ENCODE data around the gene EPB41L5.
A peak's percentile ranks its signal among the peaks of the same experiment; 100 is the strongest.

The EPB41L5 gene

GRCh38 chr2:120161190-120161589 lies 148.3 kb downstream of the EPB41L5 start:
- Histone ChIP-seq H3K27me3 (ENCODE audit: control insufficient read depth in 1 of 2, insufficient read depth in 1 of 2, low read length in 2 of 2) (no peaks in the 10 kb centered on the region), H2AFZ (ENCODE audit: low read depth, low read length) (no peak overlapping the region), H3K79me1 (replicated peaks; ENCODE audit: low read length, poor library complexity, severe bottlenecking) (no peaks in the 10 kb centered on the region), H2AK5ac (ENCODE audit: low read length, severe bottlenecking) (no peak overlapping the region), H3K9me3 (ENCODE audit: control insufficient read depth, low read length) (peaks cover 11% of the 10 kb centered on the region), H2BK15ac (ENCODE audit: low read depth, poor library complexity, severe bottlenecking) (no peak overlapping the region), H3K4ac (ENCODE audit: low read depth in 1 of 2, low read length in 2 of 2) (no peak overlapping the region), H3K18ac (ENCODE audit: low read depth in 1 of 2, low read length in 2 of 2) (no peak overlapping the region), H3K4me3 (ENCODE audit: insufficient read depth in 1 of 2, low read depth in 1 of 2, low read length in 2 of 2) (no peak overlapping the region), H3K23ac (ENCODE audit: low read length in 2 of 2) (no peak overlapping the region), H3K4me1 (ENCODE audit: control insufficient read depth, insufficient read depth, low read depth, low read length) (no peaks in the 10 kb centered on the region), H4K8ac (ENCODE audit: low read length) (no peak overlapping the region), H3K9ac (ENCODE audit: low read length) (no peak overlapping the region), H3K14ac (ENCODE audit: low read length in 2 of 2) (no peak overlapping the region), H2BK12ac (ENCODE audit: low read length in 2 of 2) (no peak overlapping the region), H2BK120ac (ENCODE audit: low read depth, low read length) (no peak overlapping the region), H3K27ac (ENCODE audit: low read length, poor library complexity, severe bottlenecking) (no peak overlapping the region), H3K4me2 (ENCODE audit: low read length, poor library complexity, severe bottlenecking) (no peak overlapping the region), H3K36me3 (ENCODE audit: control insufficient read depth in 1 of 2, insufficient read depth in 2 of 2, low read depth in 1 of 2, low read length in 2 of 2) (peaks cover 0 to 9% of the 10 kb centered on the region in 2 experiments), H4K91ac (ENCODE audit: low read length) (no peak overlapping the region), H2BK5ac (ENCODE audit: low read depth, low read length, poor library complexity, severe bottlenecking) (no peak overlapping the region)
- DNase-seq: peak; percentile 74

DNA sequence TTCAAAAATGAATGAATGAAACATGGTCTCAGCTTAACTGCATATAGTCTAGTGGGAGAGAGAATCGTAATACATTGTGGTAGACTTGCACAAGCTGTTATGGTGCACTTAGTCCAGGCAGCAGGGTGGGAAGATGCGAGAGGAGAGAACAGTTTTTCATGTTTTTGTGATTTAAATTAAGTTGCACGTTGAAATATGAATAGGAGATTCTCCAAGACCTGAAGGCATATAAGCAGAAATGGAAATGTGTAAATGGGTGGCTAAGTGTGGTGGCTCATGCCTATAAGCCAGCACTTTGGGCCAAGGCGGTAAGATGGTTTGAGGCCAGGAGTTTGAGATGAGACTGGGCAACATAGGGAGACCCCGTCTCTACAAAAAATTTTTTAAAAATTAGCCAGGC lies 149.8 kb downstream of the EPB41L5 start:
- Histone ChIP-seq H2BK5ac (ENCODE audit: low read depth, low read length, poor library complexity, severe bottlenecking) (no peak overlapping the region), H3K14ac (ENCODE audit: low read length in 2 of 2) (no peak overlapping the region), H3K4ac (ENCODE audit: low read depth in 1 of 2, low read length in 2 of 2) (no peak overlapping the region), H4K91ac (ENCODE audit: low read length) (no peak overlapping the region), H2AFZ (ENCODE audit: low read depth, low read length) (no peak overlapping the region), H2BK120ac (ENCODE audit: low read depth, low read length) (no peak overlapping the region), H3K9ac (ENCODE audit: low read length) (no peak overlapping the region), H3K23ac (ENCODE audit: low read length in 2 of 2) (no peak overlapping the region), H2BK12ac (ENCODE audit: low read length in 2 of 2) (no peak overlapping the region), H4K8ac (ENCODE audit: low read length) (no peak overlapping the region), H3K4me3 (ENCODE audit: insufficient read depth in 1 of 2, low read depth in 1 of 2, low read length in 2 of 2) (no peak overlapping the region), H2AK5ac (ENCODE audit: low read length, severe bottlenecking) (no peak overlapping the region), H3K36me3 (ENCODE audit: control insufficient read depth in 1 of 2, insufficient read depth in 2 of 2, low read depth in 1 of 2, low read length in 2 of 2) (peaks cover 0 to 5% of the 10 kb centered on the region in 2 experiments), H3K27ac (ENCODE audit: low read length, poor library complexity, severe bottlenecking) (no peak overlapping the region), H3K4me2 (ENCODE audit: low read length, poor library complexity, severe bottlenecking) (no peak overlapping the region), H3K18ac (ENCODE audit: low read depth in 1 of 2, low read length in 2 of 2) (no peak overlapping the region), H3K27me3 (ENCODE audit: control insufficient read depth in 1 of 2, insufficient read depth in 1 of 2, low read length in 2 of 2) (no peaks in the 10 kb centered on the region), H3K9me3 (ENCODE audit: control insufficient read depth, low read length) (no peaks in the 10 kb centered on the region), H3K4me1 (ENCODE audit: control insufficient read depth, insufficient read depth, low read depth, low read length) (no peaks in the 10 kb centered on the region), H2BK15ac (ENCODE audit: low read depth, poor library complexity, severe bottlenecking) (no peak overlapping the region), H3K79me1 (replicated peaks; ENCODE audit: low read length, poor library complexity, severe bottlenecking) (no peaks in the 10 kb centered on the region)
- WGBS: 98% methylated on average over 5 of the region's 5 CpGs
- DNase-seq: no peak

- Histone ChIP-seq H4K8ac (ENCODE audit: low read length) (no peak overlapping the region), H2BK5ac (ENCODE audit: low read depth, low read length, poor library complexity, severe bottlenecking) (no peak overlapping the region), H3K4me1 (ENCODE audit: control insufficient read depth, insufficient read depth, low read depth, low read length) (no peaks in the 10 kb centered on the region), H2BK120ac (ENCODE audit: low read depth, low read length) (no peak overlapping the region), H3K27ac (ENCODE audit: low read length, poor library complexity, severe bottlenecking) (no peak overlapping the region), H3K27me3 (ENCODE audit: control insufficient read depth in 1 of 2, insufficient read depth in 1 of 2, low read length in 2 of 2) (no peaks in the 10 kb centered on the region), H3K4me3 (ENCODE audit: insufficient read depth in 1 of 2, low read depth in 1 of 2, low read length in 2 of 2) (no peak overlapping the region), H2BK15ac (ENCODE audit: low read depth, poor library complexity, severe bottlenecking) (no peak overlapping the region), H4K91ac (ENCODE audit: low read length) (no peak overlapping the region), H3K23ac (ENCODE audit: low read length in 2 of 2) (no peak overlapping the region), H3K9me3 (ENCODE audit: control insufficient read depth, low read length) (no peaks in the 10 kb centered on the region), H3K14ac (ENCODE audit: low read length in 2 of 2) (no peak overlapping the region), H3K9ac (ENCODE audit: low read length) (no peak overlapping the region), H3K79me1 (replicated peaks; ENCODE audit: low read length, poor library complexity, severe bottlenecking) (no peaks in the 10 kb centered on the region), H2AFZ (ENCODE audit: low read depth, low read length) (no peak overlapping the region), H3K18ac (ENCODE audit: low read depth in 1 of 2, low read length in 2 of 2) (no peak overlapping the region), H2BK12ac (ENCODE audit: low read length in 2 of 2) (no peak overlapping the region), H3K4ac (ENCODE audit: low read depth in 1 of 2, low read length in 2 of 2) (no peak overlapping the region), H2AK5ac (ENCODE audit: low read length, severe bottlenecking) (no peak overlapping the region), H3K36me3 (ENCODE audit: control insufficient read depth in 1 of 2, insufficient read depth in 2 of 2, low read depth in 1 of 2, low read length in 2 of 2) (peaks cover 0 to 3% of the 10 kb centered on the region in 2 experiments), H3K4me2 (ENCODE audit: low read length, poor library complexity, severe bottlenecking) (no peak overlapping the region)
- WGBS: 100% methylated on average over 2 of the region's 2 CpGs
- DNase-seq: no peak
Measured at GRCh38 chr2:120167272-120167671, 154.4 kb downstream of the EPB41L5 start.

DNA sequence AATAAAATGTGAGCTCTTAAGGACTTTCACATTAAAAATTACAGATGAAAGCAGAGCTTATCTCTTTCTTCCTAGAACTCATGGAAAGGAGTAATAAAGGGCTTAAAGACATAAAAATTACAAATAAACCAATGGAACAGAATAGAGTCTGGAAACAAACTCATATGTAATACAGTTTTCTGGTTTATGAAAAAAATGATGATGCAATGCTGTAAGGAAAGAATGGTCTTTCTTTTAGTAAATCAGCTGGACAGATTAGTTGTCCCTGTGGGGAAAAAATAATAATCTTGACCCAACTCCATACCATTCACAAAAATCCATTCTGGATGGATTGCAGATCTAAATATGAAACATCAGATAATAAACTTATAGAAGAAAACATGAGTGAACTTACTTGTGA lies 156.1 kb downstream of the EPB41L5 start:
- Histone ChIP-seq H2AFZ (ENCODE audit: low read depth, low read length) (no peak overlapping the region), H3K4ac (ENCODE audit: low read depth in 1 of 2, low read length in 2 of 2) (no peak overlapping the region), H4K8ac (ENCODE audit: low read length) (no peak overlapping the region), H3K4me3 (ENCODE audit: insufficient read depth in 1 of 2, low read depth in 1 of 2, low read length in 2 of 2) (no peak overlapping the region), H4K91ac (ENCODE audit: low read length) (no peak overlapping the region), H3K14ac (ENCODE audit: low read length in 2 of 2) (no peak overlapping the region), H3K36me3 (ENCODE audit: control insufficient read depth in 1 of 2, insufficient read depth in 2 of 2, low read depth in 1 of 2, low read length in 2 of 2) (peaks cover 0 to 3% of the 10 kb centered on the region in 2 experiments), H3K4me1 (ENCODE audit: control insufficient read depth, insufficient read depth, low read depth, low read length) (no peaks in the 10 kb centered on the region), H2BK5ac (ENCODE audit: low read depth, low read length, poor library complexity, severe bottlenecking) (no peak overlapping the region), H3K27ac (ENCODE audit: low read length, poor library complexity, severe bottlenecking) (no peak overlapping the region), H3K9me3 (ENCODE audit: control insufficient read depth, low read length) (no peaks in the 10 kb centered on the region), H2AK5ac (ENCODE audit: low read length, severe bottlenecking) (no peak overlapping the region), H3K4me2 (ENCODE audit: low read length, poor library complexity, severe bottlenecking) (no peak overlapping the region), H3K18ac (ENCODE audit: low read depth in 1 of 2, low read length in 2 of 2) (no peak overlapping the region), H3K9ac (ENCODE audit: low read length) (no peak overlapping the region), H2BK12ac (ENCODE audit: low read length in 2 of 2) (no peak overlapping the region), H3K79me1 (replicated peaks; ENCODE audit: low read length, poor library complexity, severe bottlenecking) (no peaks in the 10 kb centered on the region), H3K27me3 (ENCODE audit: control insufficient read depth in 1 of 2, insufficient read depth in 1 of 2, low read length in 2 of 2) (no peaks in the 10 kb centered on the region), H2BK120ac (ENCODE audit: low read depth, low read length) (no peak overlapping the region), H3K23ac (ENCODE audit: low read length in 2 of 2) (no peak overlapping the region), H2BK15ac (ENCODE audit: low read depth, poor library complexity, severe bottlenecking) (no peak overlapping the region)
- no peak for DNase-seq

All from mesenchymal stem cell (in vitro differentiated cells and primary cell).